Fibroblast of mammary gland (primary cell): ENCODE measurements around the gene MTRF1.
A peak's percentile ranks its signal among the peaks of the same experiment; 100 is the strongest.

Experiments
- DNase-seq: peaks from one replicate; pipeline ENCODE4 v3.0.0-alpha.2; 2010; ENCODE audit warnings: low read depth
- H3K4me3 ChIP-seq: 2 replicates; pipeline ENCODE4 v1.5.1; 2011; ENCODE audit warnings: low read depth, mild to moderate bottlenecking, low read length, moderate library complexity; ENCODE audit not compliant: control insufficient read depth
- CTCF ChIP-seq: conservative IDR thresholded peaks from 2 replicates; pipeline ENCODE4 v1.5.1; 2011; ENCODE audit warnings: low read depth, low read length, inconsistent platforms; ENCODE audit not compliant: control insufficient read depth, insufficient read depth

MTRF1 gene

GRCh38 chr13:41268764-41269163 lies 5.4 kb upstream of the MTRF1 start:
- DNase-seq, result peak; percentile 52
- TF ChIP-seq CTCF, result no peak
- no peak overlapping the region for H3K4me3 ChIP-seq

GRCh38 chr13:41267106-41267505 lies 3.7 kb upstream of the MTRF1 start:
- no peak for DNase-seq
- TF ChIP-seq CTCF, result no peak
- no peak overlapping the region for H3K4me3 ChIP-seq

- H3K4me3 ChIP-seq, result no peak overlapping the region
- no peak for DNase-seq
- no peak for TF ChIP-seq CTCF
Observed at GRCh38 chr13:41259875-41260501, 3.4 kb downstream of the MTRF1 start.

- H3K4me3 ChIP-seq, result no peak overlapping the region
- TF ChIP-seq CTCF, result no peak
- DNase-seq, result no peak
Observed at GRCh38 chr13:41257535-41257934, 5.8 kb downstream of the MTRF1 start.

- DNase-seq, result no peak
- TF ChIP-seq CTCF, result no peak
- no peak overlapping the region for H3K4me3 ChIP-seq
Observed at GRCh38 chr13:41254902-41255301, 8.5 kb downstream of the MTRF1 start.

GRCh38 chr13:41250993-41251392 lies 12.4 kb downstream of the MTRF1 start:
- TF ChIP-seq CTCF, result no peak
- H3K4me3 ChIP-seq, result no peak overlapping the region
- no peak for DNase-seq
